Activated CD4-positive, alpha-beta T cell treated with anti-CD3 and anti-CD28 coated beads for 1 hour (primary cell): ENCODE measurements around the gene CAVIN2.

Experiments
- DNase-seq: peaks from one replicate; pipeline ENCODE4 v3.0.0-alpha.2; 2020

The CAVIN2 gene

GRCh38 chr2:191838526-191838925 lies 8.4 kb downstream of the CAVIN2 start:
- DNase-seq: no peak

GRCh38 chr2:191836853-191837769 lies 9.8 kb downstream of the CAVIN2 start:
- DNase-seq: no peak

GRCh38 chr2:191836471-191836852 lies 10.4 kb downstream of the CAVIN2 start:
- no peak for DNase-seq

- DNase-seq: no peak
These were observed 11.1 kb downstream of the CAVIN2 start for GRCh38 chr2:191835539-191836350.

- no peak for DNase-seq
These were observed 11.8 kb downstream of the CAVIN2 start for GRCh38 chr2:191835100-191835499.

- no peak for DNase-seq
These were observed 13.5 kb downstream of the CAVIN2 start for GRCh38 chr2:191833356-191833755.

- no peak for DNase-seq
These were observed 14.2 kb downstream of the CAVIN2 start for GRCh38 chr2:191832668-191833067.

GRCh38 chr2:191831410-191831994 lies 15.4 kb downstream of the CAVIN2 start:
- no peak for DNase-seq

- no peak for DNase-seq
These were observed 22.5 kb downstream of the CAVIN2 start for GRCh38 chr2:191824398-191824797.

GRCh38 chr2:191821078-191821477 lies 25.8 kb downstream of the CAVIN2 start:
- DNase-seq: no peak

- DNase-seq: no peak
These were observed 28.1 kb downstream of the CAVIN2 start for GRCh38 chr2:191818725-191819350.

GRCh38 chr2:191818133-191818532 lies 28.8 kb downstream of the CAVIN2 start:
- DNase-seq: no peak

GRCh38 chr2:191815010-191815409 lies 31.9 kb downstream of the CAVIN2 start:
- DNase-seq: no peak

- DNase-seq: no peak
These were observed 32.9 kb downstream of the CAVIN2 start for GRCh38 chr2:191813943-191814342.

GRCh38 chr2:191811807-191812602 lies 34.9 kb downstream of the CAVIN2 start:
- DNase-seq: no peak

GRCh38 chr2:191806396-191806795 lies 40.5 kb downstream of the CAVIN2 start:
- no peak for DNase-seq

GRCh38 chr2:191804766-191805165 lies 42.1 kb downstream of the CAVIN2 start:
- no peak for DNase-seq

- DNase-seq: no peak
These were observed 43.9 kb downstream of the CAVIN2 start for GRCh38 chr2:191803007-191803406.

- DNase-seq: no peak
These were observed 44.7 kb downstream of the CAVIN2 start for GRCh38 chr2:191802180-191802579.

GRCh38 chr2:191800874-191801273 lies 46.0 kb downstream of the CAVIN2 start:
- no peak for DNase-seq

GRCh38 chr2:191799526-191799925 lies 47.4 kb downstream of the CAVIN2 start:
- DNase-seq: no peak
